Left lung (tissue), 10 donors: ENCODE measurements around the gene ADAMTSL4. TPM values are rescaled to one million over a fixed set of nuclear protein-coding genes. Genes with fewer than 3 reads are reported as not detected.

ENCODE experiments used
- ATAC-seq: fragments of 200-7000 bp; cut with Tn5 transposase; one replicate; pipeline ENCODE4 v1.9.1; 2020; ENCODE audit warnings: moderate library complexity
- DNase-seq, 4 donors: peaks; one replicate each; pipeline ENCODE4 v3.0.0-alpha.2; 2013 to 2020
- H3K27ac ChIP-seq, 2 donors: fragments of 200-600 bp; sonication (generic) in 1 of 2; one replicate each; pipeline versions ENCODE4 v1.5.0 to v1.8.0; 2020 to 2021
- H3K27me3 ChIP-seq, 2 donors: fragments of 200-600 bp; sonication (generic) in 1 of 2; one replicate each; pipeline versions ENCODE4 v1.5.0 to v1.8.0; 2020 to 2021
- H3K36me3 ChIP-seq, 2 donors: fragments of 200-600 bp; sonication (generic) in 1 of 2; one replicate each; pipeline versions ENCODE4 v1.5.0 to v1.8.0; 2020 to 2021
- H3K4me1 ChIP-seq, 2 donors: fragments of 200-600 bp; one replicate each; pipeline ENCODE4 v1.8.0; 2021
- H3K4me3 ChIP-seq, 2 donors: fragments of 200-600 bp; sonication (generic) in 1 of 2; one replicate each; pipeline versions ENCODE4 v1.5.0 to v1.8.0; 2020 to 2021; ENCODE audit warnings: mild to moderate bottlenecking in 1 of 2
- H3K9me3 ChIP-seq, 2 donors: fragments of 200-600 bp; sonication (generic) in 1 of 2; one replicate each; pipeline versions ENCODE4 v1.5.0 to v1.8.0; 2020 to 2021
- intact Hi-C, 2 donors: fragments of 100-400 bp; cut with DNase I; formaldehyde crosslinking; loops; one replicate each; pipeline versions ENCODE4 v1.11.2 to v1.14.2; 2022
- polyA plus RNA-seq, 6 donors: library from polyadenylated mRNA; unstranded; fragments of 120-200 nt; gene quantifications; one replicate each; pipeline ENCODE4 v1.2.1, GENCODE V29; 2013; ENCODE audit not compliant: insufficient read length in 6 of 6
- total RNA-seq, 2 donors: library from RNA; stranded (reverse); fragmentation: NEBNext Ultra II Directional; extraction: Animal tissue kit (Norgen Biotek cat#: 25700); gene quantifications; one replicate each; pipeline ENCODE4 v1.2.1, GENCODE V29; 2021
- TF ChIP-seq, protein P1 (sequence below), 2 donors: fragments of 200-600 bp; sonication (generic) in 1 of 2; IDR thresholded peaks; one replicate each; pipeline versions ENCODE4 v1.5.0 to v1.8.0; 2021; ENCODE audit warnings: antibody characterized with exemption in 2 of 2
- donor health status: DM: no; HTN: yes; CAD: no.
- donor health status: DM: no; HTN: no; CAD: no.

The ADAMTSL4 gene
- total and polyA plus RNA-seq, 8 donors = 13.0 to 76.0 (median 20.1) TPM

DNA sequence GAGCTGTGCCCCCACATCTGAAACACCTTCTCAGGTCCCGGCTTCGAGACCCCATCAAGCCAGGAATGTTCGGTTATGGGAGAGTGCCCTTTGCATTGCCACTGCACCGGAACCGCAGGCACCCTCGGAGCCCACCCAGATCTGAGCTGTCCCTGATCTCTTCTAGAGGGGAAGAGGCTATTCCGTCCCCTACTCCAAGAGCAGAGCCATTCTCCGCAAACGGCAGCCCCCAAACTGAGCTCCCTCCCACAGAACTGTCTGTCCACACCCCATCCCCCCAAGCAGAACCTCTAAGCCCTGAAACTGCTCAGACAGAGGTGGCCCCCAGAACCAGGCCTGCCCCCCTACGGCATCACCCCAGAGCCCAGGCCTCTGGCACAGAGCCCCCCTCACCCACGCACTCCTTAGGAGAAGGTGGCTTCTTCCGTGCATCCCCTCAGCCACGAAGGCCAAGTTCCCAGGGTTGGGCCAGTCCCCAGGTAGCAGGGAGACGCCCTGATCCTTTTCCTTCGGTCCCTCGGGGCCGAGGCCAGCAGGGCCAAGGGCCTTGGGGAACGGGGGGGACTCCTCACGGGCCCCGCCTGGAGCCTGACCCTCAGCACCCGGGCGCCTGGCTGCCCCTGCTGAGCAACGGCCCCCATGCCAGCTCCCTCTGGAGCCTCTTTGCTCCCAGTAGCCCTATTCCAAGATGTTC, 4.3 kb downstream of the ADAMTSL4 start:
- TF ChIP-seq, protein P1, sequence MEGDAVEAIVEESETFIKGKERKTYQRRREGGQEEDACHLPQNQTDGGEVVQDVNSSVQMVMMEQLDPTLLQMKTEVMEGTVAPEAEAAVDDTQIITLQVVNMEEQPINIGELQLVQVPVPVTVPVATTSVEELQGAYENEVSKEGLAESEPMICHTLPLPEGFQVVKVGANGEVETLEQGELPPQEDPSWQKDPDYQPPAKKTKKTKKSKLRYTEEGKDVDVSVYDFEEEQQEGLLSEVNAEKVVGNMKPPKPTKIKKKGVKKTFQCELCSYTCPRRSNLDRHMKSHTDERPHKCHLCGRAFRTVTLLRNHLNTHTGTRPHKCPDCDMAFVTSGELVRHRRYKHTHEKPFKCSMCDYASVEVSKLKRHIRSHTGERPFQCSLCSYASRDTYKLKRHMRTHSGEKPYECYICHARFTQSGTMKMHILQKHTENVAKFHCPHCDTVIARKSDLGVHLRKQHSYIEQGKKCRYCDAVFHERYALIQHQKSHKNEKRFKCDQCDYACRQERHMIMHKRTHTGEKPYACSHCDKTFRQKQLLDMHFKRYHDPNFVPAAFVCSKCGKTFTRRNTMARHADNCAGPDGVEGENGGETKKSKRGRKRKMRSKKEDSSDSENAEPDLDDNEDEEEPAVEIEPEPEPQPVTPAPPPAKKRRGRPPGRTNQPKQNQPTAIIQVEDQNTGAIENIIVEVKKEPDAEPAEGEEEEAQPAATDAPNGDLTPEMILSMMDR (IDR thresholded peaks at IDR 0.05) = no peak
- H3K27ac ChIP-seq = peak overlapping the region; percentile 85 to 89
- no peak overlapping the region for H3K4me3 ChIP-seq
- ATAC-seq = no peak
- H3K36me3 ChIP-seq = peaks cover 0 to 52% of the 10 kb centered on the region in 2 donors
- intact Hi-C loops = no loop called here
- DNase-seq = no peak
- H3K9me3 ChIP-seq = no peaks in the 10 kb centered on the region
- peaks cover 29 to 65% of the 10 kb centered on the region in 2 donors for H3K4me1 ChIP-seq
- no peaks in the 10 kb centered on the region for H3K27me3 ChIP-seq

DNA sequence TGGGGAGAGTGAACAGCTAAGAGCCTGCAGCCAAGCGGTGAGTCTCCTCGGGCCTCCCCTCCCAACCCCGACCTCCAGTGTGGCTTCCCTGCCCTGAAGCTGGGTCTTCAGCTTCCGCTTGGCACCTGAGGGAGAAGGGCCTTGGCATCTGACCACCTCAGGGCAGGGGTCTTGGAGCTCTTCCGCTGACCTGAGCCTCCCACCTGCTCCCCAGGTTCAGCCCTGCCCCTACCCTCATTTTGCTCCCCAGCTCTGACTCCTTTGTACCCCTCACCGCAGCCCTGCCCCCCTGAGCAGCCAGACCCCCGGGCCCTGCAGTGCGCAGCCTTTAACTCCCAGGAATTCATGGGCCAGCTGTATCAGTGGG, 4.9 kb downstream of the ADAMTSL4 start:
- H3K36me3 ChIP-seq = peaks cover 0 to 57% of the 10 kb centered on the region in 2 donors
- H3K4me1 ChIP-seq = peaks cover 28 to 67% of the 10 kb centered on the region in 2 donors
- no peak for ATAC-seq

DNA sequence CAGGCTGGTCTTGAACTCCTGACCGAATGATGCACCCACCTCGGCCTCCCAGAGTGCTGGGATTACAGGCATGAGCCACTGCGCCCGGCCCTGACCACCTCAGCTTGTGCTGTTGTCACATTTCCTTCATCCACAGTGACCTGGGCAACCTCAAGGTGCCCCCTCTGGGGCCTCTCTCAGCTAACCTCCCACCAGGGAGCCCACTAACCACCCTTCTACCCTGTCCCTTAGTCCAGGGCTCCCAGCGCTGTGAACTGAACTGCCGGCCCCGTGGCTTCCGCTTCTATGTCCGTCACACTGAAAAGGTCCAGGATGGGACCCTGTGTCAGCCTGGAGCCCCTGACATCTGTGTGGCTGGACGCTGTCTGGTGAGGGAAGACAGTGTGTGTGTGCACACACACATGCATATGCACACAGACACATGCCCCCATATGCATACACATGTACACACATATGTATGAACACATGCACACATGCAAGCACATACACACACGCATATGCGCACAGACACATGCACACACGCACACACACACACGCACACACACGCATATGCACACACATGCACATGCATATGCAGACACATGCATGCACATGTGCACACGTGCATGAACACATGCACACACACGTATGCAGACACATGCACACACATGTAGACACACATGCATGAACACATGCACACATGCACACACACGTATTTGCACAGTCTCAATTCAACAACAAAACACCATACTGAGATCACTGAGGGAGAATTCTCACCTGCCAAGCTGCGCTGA, 6.2 kb downstream of the ADAMTSL4 start:
- intact Hi-C loops = no loop called here
- Histone ChIP-seq H3K27ac (no peak overlapping the region), H3K36me3 (peaks cover 0 to 61% of the 10 kb centered on the region in 2 donors), H3K4me3 (no peak overlapping the region), H3K9me3 (no peaks in the 10 kb centered on the region), H3K27me3 (no peaks in the 10 kb centered on the region), H3K4me1 (peaks cover 35 to 68% of the 10 kb centered on the region in 2 donors)
- TF ChIP-seq, protein P1 (IDR thresholded peaks at IDR 0.05) = no peak
- ATAC-seq (no peak), DNase-seq (no peak)

More for the DNA sequence above, 4.9 kb downstream of the ADAMTSL4 start:
- H3K27ac ChIP-seq = peak overlapping the region in 1 of 2 donors; percentile 85
- no peaks in the 10 kb centered on the region for H3K9me3 ChIP-seq
- no peak overlapping the region for H3K4me3 ChIP-seq
- H3K27me3 ChIP-seq = no peaks in the 10 kb centered on the region
- no peak for DNase-seq
- TF ChIP-seq, protein P1 (IDR thresholded peaks at IDR 0.05) = no peak
- intact Hi-C loops = no loop called here

DNA sequence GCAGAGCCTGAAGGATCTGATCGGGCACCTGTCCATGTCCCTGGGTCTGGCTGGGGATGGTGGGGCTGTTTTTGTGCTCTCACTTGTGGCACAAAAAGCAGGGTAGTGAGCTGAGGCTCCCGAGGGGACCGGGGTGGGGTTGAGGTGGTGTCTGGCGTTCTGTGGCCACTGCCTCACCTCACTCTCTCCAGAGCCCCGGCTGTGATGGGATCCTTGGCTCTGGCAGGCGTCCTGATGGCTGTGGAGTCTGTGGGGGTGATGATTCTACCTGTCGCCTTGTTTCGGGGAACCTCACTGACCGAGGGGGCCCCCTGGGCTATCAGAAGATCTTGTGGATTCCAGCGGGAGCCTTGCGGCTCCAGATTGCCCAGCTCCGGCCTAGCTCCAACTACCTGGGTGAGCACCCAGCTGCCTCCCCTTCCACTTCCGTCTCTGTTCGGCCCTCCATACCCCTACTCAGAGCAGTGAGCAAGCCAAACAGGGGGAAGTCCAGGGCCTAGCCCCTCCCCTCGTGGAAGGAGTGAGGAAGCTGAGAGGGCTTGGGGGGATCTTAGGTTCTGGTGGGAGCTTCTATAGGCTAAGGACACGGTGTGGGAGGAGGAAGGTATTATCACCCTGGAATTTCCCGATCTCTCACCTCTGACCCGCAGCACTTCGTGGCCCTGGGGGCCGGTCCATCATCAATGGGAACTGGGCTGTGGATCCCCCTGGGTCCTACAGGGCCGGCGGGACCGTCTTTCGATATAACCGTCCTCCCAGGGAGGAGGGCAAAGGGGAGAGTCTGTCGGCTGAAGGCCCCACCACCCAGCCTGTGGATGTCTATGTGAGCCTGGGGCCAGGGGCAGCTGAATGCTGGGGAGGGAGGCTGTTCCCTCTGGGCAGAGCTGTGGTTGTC, 7.0 kb downstream of the ADAMTSL4 start:
- no peak for DNase-seq
- intact Hi-C loops = no loop called here
- no peak for ATAC-seq

More for the DNA sequence above, 7.0 kb downstream of the ADAMTSL4 start:
- TF ChIP-seq, protein P1 (IDR thresholded peaks at IDR 0.05) = no peak
- Histone ChIP-seq H3K27ac (no peak overlapping the region), H3K36me3 (peaks cover 0 to 61% of the 10 kb centered on the region in 2 donors), H3K27me3 (no peaks in the 10 kb centered on the region), H3K4me1 (peaks cover 32 to 67% of the 10 kb centered on the region in 2 donors), H3K4me3 (no peak overlapping the region), H3K9me3 (no peaks in the 10 kb centered on the region)
